Skeletal muscle cell (primary cell): ENCODE measurements around the gene PABPN1L.
A peak's percentile ranks its signal among the peaks of the same experiment; 100 is the strongest.

ENCODE experiments used
- DNase-seq: peaks from one replicate; pipeline ENCODE4 v3.0.0-alpha.2; 2010; ENCODE audit warnings: low read depth
- H3K4me3 ChIP-seq: 2 replicates; pipeline ENCODE4 v1.5.1; 2011; ENCODE audit warnings: low read depth, mild to moderate bottlenecking, control low read depth, low read length, moderate library complexity

The PABPN1L gene

DNA sequence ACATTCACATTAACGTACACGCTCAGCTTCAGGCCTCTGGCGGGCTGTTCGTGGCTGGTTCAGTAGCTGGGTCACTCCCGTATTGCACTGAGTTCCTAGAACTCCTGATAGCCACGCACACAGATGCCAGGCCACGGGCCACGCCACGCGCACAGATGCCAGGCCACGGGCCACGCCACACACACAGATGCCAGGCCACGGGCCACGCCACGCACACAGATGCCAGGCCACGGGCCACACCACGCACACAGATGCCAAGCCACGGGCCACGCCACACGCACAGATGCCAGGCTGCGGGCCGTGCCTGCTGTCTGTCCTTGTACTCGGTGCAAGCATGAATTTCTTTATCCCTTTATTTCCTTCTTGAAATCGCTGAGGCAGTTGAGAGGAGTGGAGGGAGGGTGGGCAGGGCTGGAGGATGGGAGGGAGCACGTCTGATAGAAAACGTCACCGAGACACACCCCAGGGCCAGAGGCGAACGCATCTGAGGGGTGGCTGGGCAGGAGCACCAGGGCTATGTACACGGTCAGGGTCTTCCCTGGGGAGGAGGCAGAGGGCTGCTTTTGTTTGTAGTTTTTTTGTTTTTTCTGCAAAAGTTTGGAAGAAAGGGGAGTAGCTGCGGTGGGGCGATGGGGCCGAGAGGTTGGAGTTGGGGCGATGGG lies 8.6 kb upstream of the PABPN1L start:
- no peak overlapping the region for H3K4me3 ChIP-seq
- DNase-seq, result no peak

- no peak overlapping the region for H3K4me3 ChIP-seq
- DNase-seq, result no peak
Observed at GRCh38 chr16:88872650-88873331, 6.3 kb upstream of the PABPN1L start.

DNA sequence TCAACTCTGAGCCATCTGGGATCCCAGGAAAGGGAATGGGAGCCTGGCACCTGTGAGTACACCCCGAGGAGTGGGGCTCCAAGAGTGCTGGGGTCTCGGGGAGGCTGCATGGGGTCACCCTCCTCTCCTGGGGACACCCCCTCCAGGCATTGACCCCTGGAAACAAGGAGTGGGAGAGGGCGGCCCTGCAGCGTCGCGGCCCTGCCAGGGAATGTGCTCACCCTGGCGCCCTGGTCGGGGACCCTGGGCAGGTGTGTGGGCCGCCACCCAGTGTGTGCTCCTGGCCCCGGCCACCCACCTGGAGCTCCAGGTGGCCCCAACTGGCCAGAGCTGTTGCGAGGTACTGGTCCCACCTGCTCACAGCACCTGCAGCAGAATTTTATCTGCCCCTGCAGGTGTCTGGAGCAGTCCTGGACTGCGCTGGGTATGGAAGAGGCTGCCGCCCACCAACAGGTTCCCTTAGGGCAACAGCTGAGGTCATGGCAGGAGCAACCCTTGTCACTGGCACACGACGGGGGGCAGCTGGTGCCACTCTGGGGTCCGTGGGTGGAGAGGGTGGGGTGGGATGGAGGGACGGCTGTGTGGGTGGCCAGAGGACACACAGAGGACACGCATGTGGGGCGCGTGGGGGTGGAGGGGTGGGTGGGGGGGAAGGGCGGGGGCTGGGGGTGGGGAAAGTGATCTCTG lies 5.4 kb upstream of the PABPN1L start:
- no peak overlapping the region for H3K4me3 ChIP-seq
- no peak for DNase-seq

- no peak overlapping the region for H3K4me3 ChIP-seq
- DNase-seq, result no peak
Observed at GRCh38 chr16:88871349-88871702, 4.9 kb upstream of the PABPN1L start.

GRCh38 chr16:88870608-88871348 lies 4.3 kb upstream of the PABPN1L start:
- H3K4me3 ChIP-seq, result no peak overlapping the region
- no peak for DNase-seq

DNA sequence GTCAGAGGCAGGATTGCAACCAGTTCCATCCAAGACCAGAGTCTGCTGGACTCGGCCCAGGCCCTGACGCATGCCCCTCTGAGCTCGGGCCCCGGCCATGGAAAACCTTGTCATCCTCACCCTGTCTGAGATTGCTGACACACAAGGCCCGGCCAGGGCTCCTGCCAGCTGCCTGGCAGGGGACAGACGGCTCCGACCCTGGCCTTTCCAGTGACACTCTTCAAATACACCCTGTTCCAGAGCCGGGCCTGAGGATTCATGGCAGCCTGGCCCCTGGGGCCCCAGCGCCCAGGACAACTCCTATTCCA lies 3.2 kb upstream of the PABPN1L start:
- H3K4me3 ChIP-seq, result no peak overlapping the region
- no peak for DNase-seq

GRCh38 chr16:88868974-88869672 lies 2.7 kb upstream of the PABPN1L start:
- no peak overlapping the region for H3K4me3 ChIP-seq
- no peak for DNase-seq

DNA sequence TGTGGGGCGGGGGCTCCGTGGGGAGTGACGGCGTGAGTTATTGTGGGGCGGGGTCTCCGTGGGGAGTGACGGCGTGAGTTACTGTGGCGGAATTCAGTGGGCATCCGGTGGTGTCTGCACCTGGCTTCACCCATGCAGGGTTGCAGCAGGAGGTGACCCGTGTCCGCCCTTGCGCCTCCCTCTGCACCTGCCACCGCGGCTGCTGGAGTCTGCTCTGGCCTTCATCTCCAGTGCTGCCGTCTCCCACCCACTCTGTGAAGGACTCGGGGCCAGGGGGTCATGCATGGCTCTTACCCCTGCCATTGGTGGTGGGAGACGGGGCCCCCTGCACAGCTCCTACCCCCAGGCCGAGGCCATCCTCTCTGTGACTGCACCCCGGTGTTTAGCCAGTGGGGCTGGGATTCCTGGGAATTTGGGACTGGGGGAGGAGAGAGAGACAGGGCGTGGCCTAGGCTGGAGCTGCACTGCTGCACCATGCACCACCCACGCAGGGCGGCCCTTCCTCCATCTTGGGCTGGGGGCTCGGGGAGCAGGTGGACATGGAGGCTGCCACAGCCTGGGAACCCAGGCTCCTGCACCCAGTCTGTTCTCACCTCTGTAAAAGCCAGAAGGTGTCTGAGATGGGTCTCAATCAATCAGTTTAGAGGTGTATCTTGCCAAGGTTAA lies 1.3 kb upstream of the PABPN1L start:
- no peak overlapping the region for H3K4me3 ChIP-seq
- DNase-seq, result no peak

DNA sequence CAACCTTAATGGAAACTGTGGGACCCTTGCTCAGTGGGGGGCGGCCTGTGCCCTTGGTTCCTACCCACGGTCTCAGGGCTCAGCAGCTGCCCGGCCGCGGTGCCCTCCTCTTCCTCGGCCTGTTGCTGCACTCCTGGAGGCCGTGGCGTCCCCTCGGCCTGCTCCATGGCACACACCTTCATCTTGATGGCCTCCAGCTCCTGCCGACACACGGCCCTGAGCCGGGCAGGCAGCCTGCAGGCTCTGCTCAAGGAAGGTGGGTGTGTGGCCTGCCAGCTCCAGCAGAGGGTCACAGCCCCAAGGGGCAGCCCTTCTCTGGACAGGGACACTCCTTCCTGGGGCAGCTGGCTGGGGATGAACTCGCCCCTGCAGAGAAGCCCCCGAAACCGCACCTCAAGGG lies 718 bp downstream of the PABPN1L start:
- no peak overlapping the region for H3K4me3 ChIP-seq
- DNase-seq, result no peak

DNA sequence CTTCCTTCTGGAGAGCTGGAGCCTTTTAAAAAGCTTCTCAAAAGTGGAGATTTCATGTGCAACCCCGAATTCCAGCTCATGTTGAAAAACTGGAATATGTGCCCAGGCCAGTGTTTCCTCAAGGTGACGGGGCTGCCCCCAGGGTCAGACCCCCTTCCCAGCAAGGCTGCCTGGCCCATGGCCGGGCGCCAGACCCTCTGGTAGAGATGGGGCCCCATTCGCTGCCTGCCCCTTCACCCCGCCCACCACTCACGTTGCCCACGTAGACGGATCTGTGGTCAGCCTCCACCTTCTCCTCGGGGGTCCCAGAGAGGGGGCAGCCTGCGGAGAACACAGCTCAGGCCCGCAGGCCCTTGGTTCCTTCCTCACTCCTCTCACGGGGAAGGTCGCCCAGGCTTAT lies 1.1 kb downstream of the PABPN1L start:
- no peak overlapping the region for H3K4me3 ChIP-seq
- no peak for DNase-seq

GRCh38 chr16:88864521-88864920 lies 1.9 kb downstream of the PABPN1L start:
- DNase-seq, result no peak
- no peak overlapping the region for H3K4me3 ChIP-seq

DNA sequence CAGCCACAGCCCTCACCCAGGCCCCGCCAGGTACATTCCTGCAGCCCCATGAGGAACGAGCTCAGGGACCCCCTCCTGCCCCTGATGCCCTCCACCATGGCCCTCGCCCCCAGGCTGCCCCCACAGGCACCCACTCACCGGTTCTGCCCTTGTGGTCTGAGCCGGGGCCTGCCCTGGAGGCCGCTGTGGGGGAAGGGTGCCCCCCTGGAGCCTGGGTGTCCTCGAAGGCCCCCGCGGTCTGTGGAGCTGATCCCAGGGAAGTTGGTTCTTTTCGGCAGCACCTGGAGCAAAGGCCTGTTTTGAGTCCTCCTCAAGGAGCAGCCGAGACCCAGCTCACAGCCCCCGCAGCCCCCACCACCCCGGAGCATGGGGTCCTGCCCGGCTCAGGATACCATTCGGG lies 2.4 kb downstream of the PABPN1L start:
- no peak overlapping the region for H3K4me3 ChIP-seq
- no peak for DNase-seq

- DNase-seq, result no peak
- H3K4me3 ChIP-seq, result no peak overlapping the region
Observed at GRCh38 chr16:88863426-88863825, 3.0 kb downstream of the PABPN1L start.

GRCh38 chr16:88862968-88863367 lies 3.5 kb downstream of the PABPN1L start:
- DNase-seq, result no peak
- no peak overlapping the region for H3K4me3 ChIP-seq

GRCh38 chr16:88861359-88861758 lies 5.1 kb downstream of the PABPN1L start:
- DNase-seq, result no peak
- H3K4me3 ChIP-seq, result no peak overlapping the region

DNA sequence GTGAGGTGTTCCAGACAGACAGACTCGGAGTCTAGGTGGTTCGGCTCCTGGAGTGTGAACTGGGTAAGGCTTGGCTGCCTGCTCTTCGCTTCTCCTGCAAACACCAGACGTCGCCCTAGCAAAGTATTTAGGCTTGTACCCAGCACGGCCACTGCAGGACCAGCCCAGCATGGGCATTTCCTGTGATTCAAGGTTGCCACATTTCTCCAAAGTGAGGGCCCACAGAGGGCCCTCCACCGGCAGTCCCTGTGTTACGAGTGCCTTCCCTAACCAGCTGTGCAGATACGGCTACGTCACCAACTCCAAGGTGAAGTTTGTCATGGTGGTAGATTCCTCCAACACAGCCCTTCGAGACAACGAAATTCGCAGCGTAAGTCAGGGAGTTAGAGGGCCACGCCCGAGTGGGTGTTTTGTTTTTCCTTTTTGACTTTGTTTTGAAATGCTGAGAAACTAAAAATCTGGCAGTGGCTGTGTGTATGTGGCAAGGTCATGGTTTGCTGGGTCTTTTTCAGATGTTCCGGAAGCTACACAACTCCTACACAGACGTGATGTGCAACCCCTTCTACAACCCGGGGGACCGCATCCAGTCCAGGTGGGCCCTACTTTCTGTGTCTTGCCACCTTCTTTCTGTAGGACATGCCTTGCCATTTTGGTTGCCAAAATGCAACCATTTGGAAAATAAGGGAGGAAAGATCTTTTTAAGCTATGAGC lies 6.9 kb downstream of the PABPN1L start:
- H3K4me3 ChIP-seq, result no peak overlapping the region
- DNase-seq, result no peak

DNA sequence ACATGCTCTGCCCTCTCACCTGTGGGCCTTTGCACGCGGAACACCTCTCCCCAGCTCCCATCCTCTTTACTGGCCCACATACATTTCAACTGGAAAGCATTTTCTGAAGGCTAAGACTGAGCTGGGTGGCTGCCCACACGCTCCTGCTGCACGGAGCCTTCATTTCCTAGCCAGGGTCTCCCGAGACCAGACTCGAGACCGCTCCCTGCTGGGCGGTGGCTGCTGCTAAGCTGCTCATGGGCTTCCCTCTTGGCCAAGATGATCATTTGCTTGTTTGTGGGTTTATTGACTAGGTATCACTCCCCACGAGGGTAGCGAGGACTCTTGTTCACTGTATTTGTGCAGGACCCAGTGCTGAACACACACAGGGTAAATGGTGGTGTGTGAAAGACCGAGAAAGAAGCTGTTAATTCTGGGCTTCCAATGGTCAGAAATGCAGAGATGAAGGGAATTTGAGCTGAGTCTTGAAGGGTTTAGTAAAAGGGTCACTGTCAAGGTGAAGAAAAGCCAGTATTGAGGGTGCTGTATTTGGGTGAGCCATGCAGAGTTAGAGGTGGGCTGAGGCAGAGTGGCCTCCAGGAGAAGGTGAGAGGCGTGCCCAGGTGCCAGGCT lies 8.6 kb downstream of the PABPN1L start:
- DNase-seq, result peak; percentile 33
- peak overlapping the region; percentile 96 for H3K4me3 ChIP-seq
